K562 (cell line): ENCODE results near the gene LRRC59. TPM values are rescaled to one million over a fixed set of nuclear protein-coding genes. Genes with fewer than 3 reads are reported as not detected.

ENCODE experiments used
- ATAC-seq: fragments of 200-7000 bp; cut with Tn5 transposase; 3 replicates; pipeline ENCODE4 v1.9.1; 2020; ENCODE audit warnings: moderate library complexity
- BruUV-seq: library from RNA; stranded (reverse); fragments of 400-500 nt; replicated peaks from 2 replicates; lab custom pipeline; 2021; lab: Mats Ljungman, UMichigan
- CTCF ChIA-PET: fragments of 300-600 bp; formaldehyde crosslinking; extraction: SDS; loops from one replicate; lab custom pipeline; 2021; ENCODE audit warnings: low intra/inter-chr PET ratio; lab: Yijun Ruan, JAX
- POLR2A ChIA-PET: fragments of 300-600, 350-650 bp; sonication (Branson Sonifier 250); formaldehyde crosslinking; extraction: SDS; loops from one replicate; lab custom pipeline; 2021; ENCODE audit warnings: antibody characterized with exemption, inconsistent platforms; lab: Yijun Ruan, JAX
- DNase-seq, 4 experiments: peaks; one replicate each; pipeline versions ENCODE4 v3.0.0 to v3.0.0-alpha.2; 2011 to 2018; ENCODE audit warnings: low spot score in 3 of 4, mixed read lengths in 3 of 4; ENCODE audit errors: extremely low read depth in 1 of 4
- FAIRE-seq: peaks from 2 replicates; lab custom pipeline; 2011; peaks lifted over from hg19 to GRCh38; lab: Jason Lieb, UNC
- H2AFZ ChIP-seq: 2 replicates; pipeline ENCODE4 v1.6.0; 2011; ENCODE audit warnings: low read depth, low read length, control low read depth, inconsistent platforms
- H3K27ac ChIP-seq: fragments of 200-600 bp; 3 replicates; pipeline ENCODE4 v1.8.0; 2011; ENCODE audit warnings: low read depth, mild to moderate bottlenecking, control low read depth, inconsistent platforms, low read length, moderate library complexity, mixed read lengths; ENCODE audit errors: extremely low read depth
- H3K27me3 ChIP-seq, 2 experiments: fragments of 300-600 bp in 1 of 2; 2 replicates in 1 of 2; 3 replicates in 1 of 2; pipeline versions ENCODE4 v1.6.0 to v1.8.0; 2011; ENCODE audit warnings: inconsistent platforms in 2 of 2, low read length in 2 of 2, mild to moderate bottlenecking in 1 of 2, mixed read lengths in 1 of 2, moderate library complexity in 1 of 2; ENCODE audit not compliant: control insufficient read depth in 2 of 2, insufficient read depth in 2 of 2
- H3K36me3 ChIP-seq: fragments of 300-600 bp; 3 replicates; pipeline ENCODE4 v1.8.0; 2011; ENCODE audit warnings: mild to moderate bottlenecking, low read length, inconsistent platforms; ENCODE audit not compliant: control insufficient read depth, insufficient read depth
- H3K4me1 ChIP-seq, 2 experiments: fragments of 200-600 bp in 1 of 2; replicated peaks in 1 of 2; 2 replicates in 1 of 2; 3 replicates in 1 of 2; pipeline versions ENCODE4 v1.5.1 to v1.8.0; 2011; ENCODE audit warnings: inconsistent platforms in 2 of 2, low read length in 2 of 2, mild to moderate bottlenecking in 1 of 2, mixed read lengths in 1 of 2, moderate library complexity in 1 of 2; ENCODE audit not compliant: control insufficient read depth in 2 of 2, insufficient read depth in 2 of 2
- H3K4me2 ChIP-seq: 2 replicates; pipeline ENCODE4 v1.6.1; 2011; ENCODE audit warnings: low read length, control low read depth, inconsistent platforms, mixed read lengths; ENCODE audit not compliant: insufficient read depth
- H3K4me3 ChIP-seq: fragments of 200-600 bp; sonication (generic), shearing (Covaris generic); 2 replicates; pipeline ENCODE4 v1.5.1; 2016; ENCODE audit warnings: control low read depth, inconsistent platforms
- H3K79me2 ChIP-seq: fragments of 200-600 bp; 3 replicates; pipeline ENCODE4 v1.8.0; 2011; ENCODE audit warnings: low read length, inconsistent platforms; ENCODE audit not compliant: control insufficient read depth, insufficient read depth
- H3K9ac ChIP-seq, 2 experiments: 2 replicates each; pipeline versions ENCODE4 v1.6.0 to v1.6.1; 2011; ENCODE audit warnings: low read depth in 2 of 2, low read length in 2 of 2, control low read depth in 1 of 2, inconsistent platforms in 1 of 2, mild to moderate bottlenecking in 1 of 2, mixed read lengths in 1 of 2; ENCODE audit not compliant: insufficient read depth in 1 of 2
- H3K9me1 ChIP-seq: one replicate; pipeline ENCODE4 v1.6.0; 2011; ENCODE audit warnings: inconsistent platforms, mild to moderate bottlenecking, low read length, moderate library complexity; ENCODE audit not compliant: control insufficient read depth, insufficient read depth
- H3K9me3 ChIP-seq: replicated peaks from 2 replicates; pipeline ENCODE4 v1.5.1; 2011; ENCODE audit warnings: low read depth, low read length, inconsistent platforms; ENCODE audit not compliant: control insufficient read depth, insufficient read depth
- H4K20me1 ChIP-seq: replicated peaks from 2 replicates; pipeline ENCODE4 v1.6.1; 2011; ENCODE audit warnings: low read length, inconsistent platforms, mixed read lengths; ENCODE audit not compliant: control insufficient read depth, insufficient read depth
- BMI1 ChIP-seq: fragments of 150-350 bp; IDR thresholded peaks from 2 replicates; pipeline ENCODE4 v1.6.1; 2014; ENCODE audit warnings: low read length
- CBFA2T2 ChIP-seq: fragments of 450-650 bp; conservative IDR thresholded peaks from 2 replicates; pipeline ENCODE4 v1.6.1; 2017; ENCODE audit warnings: mild to moderate bottlenecking
- CREM ChIP-seq: IDR thresholded peaks from 2 replicates; pipeline ENCODE4 v1.6.1; 2014; ENCODE audit warnings: antibody characterized with exemption, low read depth
- CTBP1 ChIP-seq: fragments of 450-650 bp; IDR thresholded peaks from 2 replicates; pipeline ENCODE4 v1.6.1; 2016; ENCODE audit warnings: borderline replicate concordance
- DNMT1 ChIP-seq: fragments of 450-650 bp; IDR thresholded peaks from 2 replicates; pipeline ENCODE4 v1.6.1; 2016; ENCODE audit warnings: antibody characterized with exemption, mild to moderate bottlenecking
- MYBL2 ChIP-seq, 2 experiments: fragments of 450-650 bp in 1 of 2; sonication (generic) in 1 of 2; formaldehyde crosslinking in 1 of 2; IDR thresholded peaks; 2 replicates each; pipeline versions ENCODE4 v1.6.1 to v1.8.1; 2017 to 2022; ENCODE audit warnings: borderline replicate concordance in 1 of 2, inconsistent platforms in 1 of 2, low read depth in 1 of 2, mild to moderate bottlenecking in 1 of 2, missing genetic modification reagents in 1 of 2, moderate library complexity in 1 of 2
- MYC ChIP-seq, 2 experiments: fragments of 250-450 bp in 1 of 2; sonication (Bioruptor Pico) in 1 of 2; IDR thresholded peaks; 2 replicates each; pipeline versions ENCODE4 v1.5.1 to v1.6.1; 2012 to 2021; ENCODE audit warnings: low read depth in 2 of 2, borderline replicate concordance in 1 of 2, improper control_type of control experiment in 1 of 2, low read length in 1 of 2, mild to moderate bottlenecking in 1 of 2, moderate library complexity in 1 of 2
- ZNF584 ChIP-seq: fragments of 200-800 bp; sonication (Bioruptor generic); IDR thresholded peaks from 2 replicates; pipeline ENCODE4 v1.6.1; 2016; ENCODE audit warnings: low read depth, mild to moderate bottlenecking, missing genetic modification characterization, missing compliant biosample characterization
- ZNF589 ChIP-seq: fragments of 200-800 bp; sonication (Bioruptor generic); IDR thresholded peaks from 2 replicates; pipeline ENCODE4 v1.6.1; 2016; ENCODE audit warnings: low read depth, missing genetic modification characterization, missing compliant biosample characterization
- ZNF75A ChIP-seq: fragments of 450-650 bp; formaldehyde crosslinking; IDR thresholded peaks from 2 replicates; pipeline ENCODE4 v1.4.0; 2020; ENCODE audit warnings: mild to moderate bottlenecking
- in situ Hi-C: fragments of 300-500 bp; cut with MboI; formaldehyde crosslinking; loops from 4 replicates; pipeline ENCODE4 v1.15.0; 2018; ENCODE audit warnings: inconsistent platforms, mixed read lengths
- intact Hi-C: fragments of 100-400 bp; cut with micrococcal nuclease; formaldehyde crosslinking; loops from 2 replicates; pipeline ENCODE4 v1.14.2; 2022
- polyA plus RNA-seq, 8 experiments: library from polyadenylated mRNA; depleted of rRNA in 4 of 8; stranded (reverse) in 5 of 8; unstranded in 3 of 8; fragments of >200 nt; fragmentation: Nextera tagmentation in 2 of 8; fragmentation: Illumina TruSeq in 1 of 8; extraction: Ambion mirVana in 2 of 8; extraction: Trizol in 1 of 8; gene quantifications; 2 replicates each; pipeline versions ENCODE4 v1.2.1 to v1.2.3, GENCODE V29; 2011 to 2014; ENCODE audit warnings: inconsistent platforms in 1 of 8, missing spikeins in 1 of 8
- total RNA-seq, 7 experiments: library from RNA; depleted of rRNA in 6 of 7; stranded (reverse); fragments of >200 nt in 6 of 7; fragmentation: Illumina TruSeq in 2 of 7; extraction: Trizol in 2 of 7; gene quantifications; 2 replicates each; pipeline versions ENCODE4 v1.2.1 to v1.2.3, GENCODE V29; 2011 to 2021; ENCODE audit warnings: low replicate concordance in 1 of 7
- TF ChIP-seq, protein P1 (sequence below), 2 experiments: IDR thresholded peaks; 2 replicates each; pipeline ENCODE4 v1.6.1; 2011; ENCODE audit warnings: borderline replicate concordance in 1 of 2, control low read depth in 1 of 2, low read depth in 1 of 2, low read length in 1 of 2, mild to moderate bottlenecking in 1 of 2, mixed read lengths in 1 of 2, moderate library complexity in 1 of 2; ENCODE audit not compliant: insufficient read depth in 1 of 2, insufficient read length in 1 of 2, poor library complexity in 1 of 2, severe bottlenecking in 1 of 2; ENCODE audit errors: extremely low read depth in 1 of 2
- TF ChIP-seq, protein P2 (sequence below): fragments of 450-650 bp; formaldehyde crosslinking; IDR thresholded peaks from 2 replicates; pipeline ENCODE4 v1.4.0; 2020; ENCODE audit warnings: mild to moderate bottlenecking

Gene LRRC59
- total and polyA plus RNA-seq, 9 of the 15 experiments (the other 6 are each of a cell fraction or from before 2014, with no cell fraction given), result 27.8 to 244 (median 154) TPM

- TF ChIP-seq, protein P1, sequence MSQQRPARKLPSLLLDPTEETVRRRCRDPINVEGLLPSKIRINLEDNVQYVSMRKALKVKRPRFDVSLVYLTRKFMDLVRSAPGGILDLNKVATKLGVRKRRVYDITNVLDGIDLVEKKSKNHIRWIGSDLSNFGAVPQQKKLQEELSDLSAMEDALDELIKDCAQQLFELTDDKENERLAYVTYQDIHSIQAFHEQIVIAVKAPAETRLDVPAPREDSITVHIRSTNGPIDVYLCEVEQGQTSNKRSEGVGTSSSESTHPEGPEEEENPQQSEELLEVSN (IDR thresholded peaks at IDR 0.05; ENCODE audit: borderline replicate concordance in 1 of 2, extremely low read depth in 1 of 2, insufficient read depth in 1 of 2, insufficient read length in 1 of 2, low read depth in 1 of 2, low read length in 1 of 2, poor library complexity in 1 of 2, severe bottlenecking in 1 of 2), result no peak
- TF ChIP-seq ZNF584 (CRISPR knock-in tag), result no peak
- no peak for TF ChIP-seq MYC (IDR thresholded peaks at IDR 0.05; ENCODE audit: low read depth, low read length)
- no peak for TF ChIP-seq MYC (CRISPR knock-in tag; IDR thresholded peaks at IDR 0.05; ENCODE audit: borderline replicate concordance, low read depth)
- TF ChIP-seq ZNF75A, result no peak
- TF ChIP-seq DNMT1, result no peak
- TF ChIP-seq CREM, result no peak
- no peak for TF ChIP-seq MYBL2 (IDR thresholded peaks at IDR 0.05; ENCODE audit: low read depth)
- no peak for TF ChIP-seq MYBL2 (CRISPR knock-in tag; IDR thresholded peaks at IDR 0.05; ENCODE audit: borderline replicate concordance)
- no peak for TF ChIP-seq CTBP1
- no peak for TF ChIP-seq BMI1
- TF ChIP-seq, protein P2, sequence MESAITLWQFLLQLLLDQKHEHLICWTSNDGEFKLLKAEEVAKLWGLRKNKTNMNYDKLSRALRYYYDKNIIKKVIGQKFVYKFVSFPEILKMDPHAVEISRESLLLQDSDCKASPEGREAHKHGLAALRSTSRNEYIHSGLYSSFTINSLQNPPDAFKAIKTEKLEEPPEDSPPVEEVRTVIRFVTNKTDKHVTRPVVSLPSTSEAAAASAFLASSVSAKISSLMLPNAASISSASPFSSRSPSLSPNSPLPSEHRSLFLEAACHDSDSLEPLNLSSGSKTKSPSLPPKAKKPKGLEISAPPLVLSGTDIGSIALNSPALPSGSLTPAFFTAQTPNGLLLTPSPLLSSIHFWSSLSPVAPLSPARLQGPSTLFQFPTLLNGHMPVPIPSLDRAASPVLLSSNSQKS (CRISPR knock-in tag), result no peak
- TF ChIP-seq CBFA2T2, result no peak
- no peak for TF ChIP-seq ZNF589 (CRISPR knock-in tag)
- ATAC-seq (no peak), FAIRE-seq (no peak), DNase-seq (no peak)
- H3K36me3 ChIP-seq, result no peaks in the 10 kb centered on the region
- no peaks in the 10 kb centered on the region; a peak in 2 of 5 replicates for H3K4me1 ChIP-seq
- 0 out of 5 replicates have a peak, but pooled peaks cover 0 to 3% of the 10 kb centered on the region in 2 experiments for H3K27me3 ChIP-seq
- H3K9ac ChIP-seq, result no peak overlapping the region
- in situ Hi-C loops, result no loop called here
- H3K79me2 ChIP-seq, result no peaks in the 10 kb centered on the region
- BruUV-seq, result no TSS peak
- POLR2A ChIA-PET, result interaction anchor here (1.1 kb wide), 1 partner anchor 9 kb away, joined by 3 read pairs; no protein-coding TSS in a partner anchor
- no peak overlapping the region for H3K27ac ChIP-seq
- no peak overlapping the region for H3K4me3 ChIP-seq
- intact Hi-C loops, result no loop called here
- CTCF ChIA-PET, result no interaction called here
- no peak overlapping the region for H3K4me2 ChIP-seq
- peaks cover 6% of the 10 kb centered on the region for H3K9me3 ChIP-seq
- no peaks in the 10 kb centered on the region for H4K20me1 ChIP-seq
- H2AFZ ChIP-seq, result no peak overlapping the region
- no peaks in the 10 kb centered on the region for H3K9me1 ChIP-seq
These were observed 57.9 kb downstream of the LRRC59 start for GRCh38 chr17:50339381-50339780.
